ENCODE results near the gene ACTA1.
"Not testable (repeated sequence)": the region's sequence is repeated elsewhere in the genome, so short reads cannot be mapped to it uniquely, and the experiment has no call there.

ACTA1 gene

GRCh38 chr1:229438021-229438420 is 4.1 kb upstream of the ACTA1 start:
- DNase-seq = no peak

GRCh38 chr1:229437443-229437842 is 3.5 kb upstream of the ACTA1 start:
- no peak for DNase-seq

- DNase-seq = no peak
These were observed 2.3 kb upstream of the ACTA1 start for GRCh38 chr1:229436201-229436600.

- DNase-seq = no peak
These were observed 752 bp upstream of the ACTA1 start for GRCh38 chr1:229434641-229435051.

GRCh38 chr1:229433364-229434004 is 410 bp downstream of the ACTA1 start:
- no peak for DNase-seq

- DNase-seq = no peak
These were observed 989 bp downstream of the ACTA1 start for GRCh38 chr1:229432905-229433304.

- DNase-seq = no peak
These were observed 1.8 kb downstream of the ACTA1 start for GRCh38 chr1:229432116-229432461.

GRCh38 chr1:229431284-229432115 is 2.4 kb downstream of the ACTA1 start:
- DNase-seq = no peak

GRCh38 chr1:229430761-229431283 is 3.1 kb downstream of the ACTA1 start:
- no peak for DNase-seq

GRCh38 chr1:229428256-229428655 is 5.6 kb downstream of the ACTA1 start:
- DNase-seq = no peak

GRCh38 chr1:229427572-229427971 is 6.3 kb downstream of the ACTA1 start:
- DNase-seq = no peak

GRCh38 chr1:229425564-229426159 is 8.2 kb downstream of the ACTA1 start:
- no peak for DNase-seq

- no peak for DNase-seq
These were observed 13.1 kb downstream of the ACTA1 start for GRCh38 chr1:229420765-229421164.

GRCh38 chr1:229420224-229420623 is 13.7 kb downstream of the ACTA1 start:
- no peak for DNase-seq

- DNase-seq = not testable (repeated sequence)
These were observed 15.3 kb downstream of the ACTA1 start for GRCh38 chr1:229418586-229418985.

GRCh38 chr1:229412810-229413209 is 21.1 kb downstream of the ACTA1 start:
- DNase-seq = not testable (repeated sequence)

GRCh38 chr1:229412056-229412455 is 21.8 kb downstream of the ACTA1 start:
- DNase-seq = no peak

GRCh38 chr1:229411434-229412055 is 22.3 kb downstream of the ACTA1 start:
- DNase-seq = no peak

GRCh38 chr1:229410692-229411433 is 23.0 kb downstream of the ACTA1 start:
- DNase-seq = peak; percentile 64

GRCh38 chr1:229410370-229410691 is 23.6 kb downstream of the ACTA1 start:
- DNase-seq = no peak

GRCh38 chr1:229409616-229410369 is 24.1 kb downstream of the ACTA1 start:
- DNase-seq = no peak

- DNase-seq = no peak
These were observed 25.3 kb downstream of the ACTA1 start for GRCh38 chr1:229408458-229409037.
